ENCODE results near the gene ARHGAP25.

DNA sequence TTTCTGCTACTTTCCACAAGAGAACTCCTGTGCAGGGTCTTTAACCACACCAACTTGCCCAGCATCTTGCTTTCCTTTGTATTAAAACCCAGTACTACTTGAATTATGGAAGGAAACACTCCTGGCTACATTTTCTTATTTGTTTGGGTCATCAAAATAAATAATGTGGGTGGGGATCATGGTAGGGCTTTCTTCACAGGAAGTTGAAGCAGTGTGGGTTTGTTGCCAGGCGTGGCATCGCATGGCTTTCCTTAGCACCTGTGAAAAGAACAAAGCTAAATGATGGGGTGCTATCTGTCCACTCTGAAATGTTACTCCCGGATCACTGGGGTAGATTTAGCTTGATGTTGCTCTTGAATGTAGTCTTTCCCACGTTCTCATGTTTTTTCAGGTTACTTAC is 18.7 kb downstream of the ARHGAP25 start:
- TF ChIP-seq, protein P1, sequence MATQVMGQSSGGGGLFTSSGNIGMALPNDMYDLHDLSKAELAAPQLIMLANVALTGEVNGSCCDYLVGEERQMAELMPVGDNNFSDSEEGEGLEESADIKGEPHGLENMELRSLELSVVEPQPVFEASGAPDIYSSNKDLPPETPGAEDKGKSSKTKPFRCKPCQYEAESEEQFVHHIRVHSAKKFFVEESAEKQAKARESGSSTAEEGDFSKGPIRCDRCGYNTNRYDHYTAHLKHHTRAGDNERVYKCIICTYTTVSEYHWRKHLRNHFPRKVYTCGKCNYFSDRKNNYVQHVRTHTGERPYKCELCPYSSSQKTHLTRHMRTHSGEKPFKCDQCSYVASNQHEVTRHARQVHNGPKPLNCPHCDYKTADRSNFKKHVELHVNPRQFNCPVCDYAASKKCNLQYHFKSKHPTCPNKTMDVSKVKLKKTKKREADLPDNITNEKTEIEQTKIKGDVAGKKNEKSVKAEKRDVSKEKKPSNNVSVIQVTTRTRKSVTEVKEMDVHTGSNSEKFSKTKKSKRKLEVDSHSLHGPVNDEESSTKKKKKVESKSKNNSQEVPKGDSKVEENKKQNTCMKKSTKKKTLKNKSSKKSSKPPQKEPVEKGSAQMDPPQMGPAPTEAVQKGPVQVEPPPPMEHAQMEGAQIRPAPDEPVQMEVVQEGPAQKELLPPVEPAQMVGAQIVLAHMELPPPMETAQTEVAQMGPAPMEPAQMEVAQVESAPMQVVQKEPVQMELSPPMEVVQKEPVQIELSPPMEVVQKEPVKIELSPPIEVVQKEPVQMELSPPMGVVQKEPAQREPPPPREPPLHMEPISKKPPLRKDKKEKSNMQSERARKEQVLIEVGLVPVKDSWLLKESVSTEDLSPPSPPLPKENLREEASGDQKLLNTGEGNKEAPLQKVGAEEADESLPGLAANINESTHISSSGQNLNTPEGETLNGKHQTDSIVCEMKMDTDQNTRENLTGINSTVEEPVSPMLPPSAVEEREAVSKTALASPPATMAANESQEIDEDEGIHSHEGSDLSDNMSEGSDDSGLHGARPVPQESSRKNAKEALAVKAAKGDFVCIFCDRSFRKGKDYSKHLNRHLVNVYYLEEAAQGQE (IDR thresholded peaks at IDR 0.05; ENCODE audit: low read depth) = no peak
- TF ChIP-seq, protein P2, sequence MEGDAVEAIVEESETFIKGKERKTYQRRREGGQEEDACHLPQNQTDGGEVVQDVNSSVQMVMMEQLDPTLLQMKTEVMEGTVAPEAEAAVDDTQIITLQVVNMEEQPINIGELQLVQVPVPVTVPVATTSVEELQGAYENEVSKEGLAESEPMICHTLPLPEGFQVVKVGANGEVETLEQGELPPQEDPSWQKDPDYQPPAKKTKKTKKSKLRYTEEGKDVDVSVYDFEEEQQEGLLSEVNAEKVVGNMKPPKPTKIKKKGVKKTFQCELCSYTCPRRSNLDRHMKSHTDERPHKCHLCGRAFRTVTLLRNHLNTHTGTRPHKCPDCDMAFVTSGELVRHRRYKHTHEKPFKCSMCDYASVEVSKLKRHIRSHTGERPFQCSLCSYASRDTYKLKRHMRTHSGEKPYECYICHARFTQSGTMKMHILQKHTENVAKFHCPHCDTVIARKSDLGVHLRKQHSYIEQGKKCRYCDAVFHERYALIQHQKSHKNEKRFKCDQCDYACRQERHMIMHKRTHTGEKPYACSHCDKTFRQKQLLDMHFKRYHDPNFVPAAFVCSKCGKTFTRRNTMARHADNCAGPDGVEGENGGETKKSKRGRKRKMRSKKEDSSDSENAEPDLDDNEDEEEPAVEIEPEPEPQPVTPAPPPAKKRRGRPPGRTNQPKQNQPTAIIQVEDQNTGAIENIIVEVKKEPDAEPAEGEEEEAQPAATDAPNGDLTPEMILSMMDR (IDR thresholded peaks at IDR 0.05 in 2 of 3, conservative IDR thresholded peaks at IDR 0.05 in 1 of 3; ENCODE audit: borderline replicate concordance in 1 of 3, insufficient read depth in 1 of 3, low read depth in 2 of 3, low read length in 2 of 3) = no peak
- TF ChIP-seq ELF1 (IDR thresholded peaks at IDR 0.05; ENCODE audit: borderline replicate concordance, low read depth) (no peak), ZNF274 (IDR thresholded peaks at IDR 0.05; ENCODE audit: low read depth, low read length) (no peak), TCF7L2 (IDR thresholded peaks at IDR 0.05; ENCODE audit: borderline replicate concordance, extremely low read depth, insufficient read depth, insufficient read length) (no peak)
